Nephron (organoid): Measurements from ENCODE around the gene DIAPH3.

Experiments
- H3K27ac Mint-ChIP-seq, 3 experiments: 2 replicates each; pipeline ENCODE4 v1.8.0; 2020; ENCODE audit warnings: mixed read lengths in 3 of 3, mild to moderate bottlenecking in 2 of 3, moderate library complexity in 1 of 3
- H3K27me3 Mint-ChIP-seq: 2 replicates; pipeline ENCODE4 v1.8.0; 2021; ENCODE audit warnings: low read depth, mild to moderate bottlenecking, moderate library complexity, mixed read lengths
- H3K36me3 Mint-ChIP-seq: 2 replicates; pipeline ENCODE4 v1.8.0; 2020; ENCODE audit warnings: low read depth, mixed read lengths
- H3K4me1 Mint-ChIP-seq: 2 replicates; pipeline ENCODE4 v1.8.0; 2020; ENCODE audit warnings: mixed read lengths
- H3K4me3 Mint-ChIP-seq, 3 experiments: 2 replicates each; pipeline ENCODE4 v1.8.0; 2020; ENCODE audit warnings: mild to moderate bottlenecking in 3 of 3, mixed read lengths in 3 of 3, moderate library complexity in 2 of 3
- H3K9me3 Mint-ChIP-seq: 2 replicates; pipeline ENCODE4 v1.8.0; 2020; ENCODE audit warnings: mixed read lengths
- CTCF ChIP-seq, 3 experiments: fragments of 200-600 bp; sonication (generic); IDR thresholded peaks; one replicate each; pipeline ENCODE4 v1.5.0; 2021; ENCODE audit warnings: antibody characterized with exemption in 3 of 3; ENCODE audit not compliant: unreplicated experiment in 3 of 3

The DIAPH3 gene

DNA sequence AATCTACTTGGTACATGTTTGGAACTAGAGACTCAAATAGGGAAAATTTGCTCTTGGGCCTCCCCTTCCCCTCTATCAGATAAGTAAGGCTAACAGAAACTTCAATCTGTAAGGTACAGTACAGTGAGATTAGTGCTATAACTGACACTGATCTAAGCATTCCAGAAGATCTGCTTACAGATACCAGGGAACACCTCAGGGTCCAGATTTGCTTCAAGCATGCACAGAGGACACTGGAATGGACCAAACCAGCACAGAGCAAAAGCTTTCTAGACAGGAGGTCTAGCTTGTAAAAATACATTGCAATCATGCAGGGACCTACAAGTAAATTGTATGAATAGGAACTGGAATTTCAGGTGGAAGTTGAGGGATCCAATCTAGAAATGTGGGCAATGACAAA is 16.4 kb downstream of the DIAPH3 start:
- H3K4me1 Mint-ChIP-seq: peaks cover 6% of the 10 kb centered on the region
- H3K27me3 Mint-ChIP-seq: no peaks in the 10 kb centered on the region
- H3K9me3 Mint-ChIP-seq: no peaks in the 10 kb centered on the region
- H3K4me3 Mint-ChIP-seq: no peak overlapping the region
- no peaks in the 10 kb centered on the region for H3K36me3 Mint-ChIP-seq
- TF ChIP-seq CTCF (IDR thresholded peaks at IDR 0.05; ENCODE audit: unreplicated experiment in 3 of 3): no peak
- H3K27ac Mint-ChIP-seq: no peak overlapping the region

- Mint-ChIP-seq H3K4me1 (peaks cover 6% of the 10 kb centered on the region), H3K9me3 (no peaks in the 10 kb centered on the region), H3K27ac (no peak overlapping the region), H3K27me3 (no peaks in the 10 kb centered on the region), H3K4me3 (no peak overlapping the region), H3K36me3 (no peaks in the 10 kb centered on the region)
- no peak for TF ChIP-seq CTCF (IDR thresholded peaks at IDR 0.05; ENCODE audit: unreplicated experiment in 3 of 3)
These were observed 17.3 kb downstream of the DIAPH3 start for GRCh38 chr13:60146471-60146870.

DNA sequence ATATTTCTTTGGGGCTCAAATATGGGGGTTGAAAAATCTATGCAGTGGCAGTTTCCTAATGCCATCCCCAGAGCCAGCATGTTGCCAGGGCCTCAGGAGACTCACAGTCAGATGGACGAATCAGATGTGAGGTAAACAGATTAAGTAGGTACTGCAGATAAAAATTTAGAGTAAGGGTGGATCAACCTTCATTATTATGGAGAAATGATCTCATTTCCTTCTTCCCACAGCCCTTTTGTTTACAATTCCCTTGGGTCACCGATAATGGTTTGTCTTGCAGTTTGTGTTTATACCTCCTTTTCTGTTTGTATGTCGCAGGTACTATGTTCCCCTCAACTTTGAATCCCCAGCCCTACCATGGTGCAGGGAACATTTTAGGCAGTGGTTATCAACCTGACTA is 20.0 kb downstream of the DIAPH3 start:
- no peaks in the 10 kb centered on the region for H3K36me3 Mint-ChIP-seq
- peaks cover 6% of the 10 kb centered on the region for H3K4me1 Mint-ChIP-seq
- no peaks in the 10 kb centered on the region for H3K27me3 Mint-ChIP-seq
- H3K27ac Mint-ChIP-seq: no peak overlapping the region
- no peak overlapping the region for H3K4me3 Mint-ChIP-seq
- no peak for TF ChIP-seq CTCF (IDR thresholded peaks at IDR 0.05; ENCODE audit: unreplicated experiment in 3 of 3)
- H3K9me3 Mint-ChIP-seq: no peaks in the 10 kb centered on the region

- no peak for TF ChIP-seq CTCF (IDR thresholded peaks at IDR 0.05; ENCODE audit: unreplicated experiment in 3 of 3)
- Mint-ChIP-seq H3K36me3 (no peaks in the 10 kb centered on the region), H3K4me3 (no peak overlapping the region), H3K27me3 (no peaks in the 10 kb centered on the region), H3K27ac (no peak overlapping the region), H3K9me3 (no peaks in the 10 kb centered on the region), H3K4me1 (no peaks in the 10 kb centered on the region)
These were observed 24.5 kb downstream of the DIAPH3 start for GRCh38 chr13:60139272-60139671.

DNA sequence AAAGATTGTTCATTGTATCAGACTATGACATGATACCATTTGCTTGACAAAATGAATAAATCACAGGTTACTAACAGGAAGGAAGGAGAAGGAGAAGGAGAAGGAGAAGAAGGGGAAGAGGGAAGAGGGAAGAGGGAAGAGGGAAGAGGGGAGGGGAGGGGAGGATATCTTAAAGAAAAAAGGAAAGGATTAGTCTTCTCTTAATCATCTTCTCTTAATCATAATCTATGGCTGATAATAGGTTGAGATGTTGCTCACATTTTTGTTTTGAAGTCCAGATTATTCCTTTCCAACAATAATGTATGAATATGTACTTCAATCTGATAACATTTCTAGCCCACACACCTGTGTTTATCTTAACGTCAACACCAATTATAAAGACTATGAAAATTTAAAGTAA is 25.1 kb downstream of the DIAPH3 start:
- Mint-ChIP-seq H3K9me3 (no peaks in the 10 kb centered on the region), H3K4me3 (no peak overlapping the region), H3K4me1 (no peaks in the 10 kb centered on the region), H3K27ac (no peak overlapping the region), H3K27me3 (no peaks in the 10 kb centered on the region), H3K36me3 (no peaks in the 10 kb centered on the region)
- TF ChIP-seq CTCF (IDR thresholded peaks at IDR 0.05; ENCODE audit: unreplicated experiment in 3 of 3): no peak

DNA sequence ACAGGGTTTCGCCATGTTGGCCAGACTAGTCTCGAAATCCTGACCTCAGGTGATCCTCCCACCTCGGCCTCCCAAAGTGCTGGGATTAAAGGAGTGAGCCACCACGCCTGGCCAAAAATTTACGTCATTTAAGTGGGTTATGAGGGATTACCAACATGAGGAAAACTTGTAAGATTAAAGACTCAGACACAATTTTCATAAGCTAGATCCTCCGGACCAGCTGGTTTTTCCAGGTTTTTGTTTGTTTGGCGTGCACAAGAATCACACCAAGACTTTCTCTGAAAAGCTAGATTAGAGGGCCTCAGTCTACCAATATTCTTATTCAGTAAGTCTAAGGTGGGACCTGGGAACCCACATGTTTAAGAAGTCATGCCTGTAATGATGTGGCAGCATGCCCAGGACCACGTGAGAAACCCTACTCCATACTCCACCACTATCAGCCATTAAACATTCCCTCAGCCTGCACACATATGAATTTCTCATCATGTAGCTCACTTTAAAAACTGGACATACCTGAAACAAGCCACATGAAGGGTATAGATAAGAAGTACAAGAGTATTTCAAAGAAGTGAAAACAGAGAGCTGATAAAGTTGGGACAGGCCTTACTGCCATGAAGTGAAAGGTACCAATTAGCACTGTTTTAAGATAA is 25.7 kb downstream of the DIAPH3 start:
- no peak for TF ChIP-seq CTCF (IDR thresholded peaks at IDR 0.05; ENCODE audit: unreplicated experiment in 3 of 3)
- H3K4me3 Mint-ChIP-seq: no peak overlapping the region
- H3K9me3 Mint-ChIP-seq: no peaks in the 10 kb centered on the region
- no peaks in the 10 kb centered on the region for H3K27me3 Mint-ChIP-seq
- H3K27ac Mint-ChIP-seq: no peak overlapping the region
- no peaks in the 10 kb centered on the region for H3K4me1 Mint-ChIP-seq
- H3K36me3 Mint-ChIP-seq: no peaks in the 10 kb centered on the region
